Activated CD4-positive, CD25-positive, alpha-beta regulatory T cell (primary cell): ENCODE results near the gene CBLL1.

Experiments used
- DNase-seq, 4 experiments: peaks; one replicate each; lab custom pipeline; 2025; lab: John Stamatoyannopoulos, UW

The CBLL1 gene

GRCh38 chr7:107743567-107744344 lies at the start of gene CBLL1:
Gene CBLL1 (plus strand): TSS chr7:107744142. CDS start chr7:107744164, 22 bp downstream.
- DNase-seq, result peak; percentile 94 to 97 (median 96)

- DNase-seq, result no peak
Observed at GRCh38 chr7:107694386-107694785, 49.6 kb upstream of the CBLL1 start.

DNA sequence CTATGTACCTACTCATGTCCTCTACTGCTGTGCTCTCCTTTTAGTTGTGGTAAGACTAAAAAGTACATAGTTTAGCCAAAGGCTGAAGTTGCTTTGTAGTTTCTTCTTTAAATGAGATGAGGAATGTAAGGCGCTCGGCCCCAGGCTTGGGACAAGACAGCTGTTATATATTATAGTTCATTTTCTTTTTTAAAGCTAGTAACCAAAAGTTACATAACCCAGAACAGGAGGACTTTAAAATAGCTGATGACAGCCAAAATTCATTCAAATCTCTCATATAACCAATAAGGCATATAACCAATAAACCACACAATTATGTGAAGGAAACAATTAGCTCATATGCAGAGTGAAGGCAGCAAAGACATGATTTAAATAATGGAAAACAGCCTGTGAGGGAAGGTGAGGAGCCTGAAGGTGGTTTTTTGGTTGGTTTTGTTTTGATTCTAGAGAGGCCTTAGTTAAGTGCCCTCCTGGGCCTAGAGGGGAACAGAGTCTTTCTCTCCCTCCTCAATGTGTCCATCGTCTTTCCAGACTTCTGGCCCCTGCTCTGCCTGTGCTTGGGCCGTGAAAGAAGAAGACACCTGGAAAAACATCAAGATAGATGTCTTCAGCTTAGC lies 47.5 kb upstream of the CBLL1 start:
- no peak for DNase-seq

DNA sequence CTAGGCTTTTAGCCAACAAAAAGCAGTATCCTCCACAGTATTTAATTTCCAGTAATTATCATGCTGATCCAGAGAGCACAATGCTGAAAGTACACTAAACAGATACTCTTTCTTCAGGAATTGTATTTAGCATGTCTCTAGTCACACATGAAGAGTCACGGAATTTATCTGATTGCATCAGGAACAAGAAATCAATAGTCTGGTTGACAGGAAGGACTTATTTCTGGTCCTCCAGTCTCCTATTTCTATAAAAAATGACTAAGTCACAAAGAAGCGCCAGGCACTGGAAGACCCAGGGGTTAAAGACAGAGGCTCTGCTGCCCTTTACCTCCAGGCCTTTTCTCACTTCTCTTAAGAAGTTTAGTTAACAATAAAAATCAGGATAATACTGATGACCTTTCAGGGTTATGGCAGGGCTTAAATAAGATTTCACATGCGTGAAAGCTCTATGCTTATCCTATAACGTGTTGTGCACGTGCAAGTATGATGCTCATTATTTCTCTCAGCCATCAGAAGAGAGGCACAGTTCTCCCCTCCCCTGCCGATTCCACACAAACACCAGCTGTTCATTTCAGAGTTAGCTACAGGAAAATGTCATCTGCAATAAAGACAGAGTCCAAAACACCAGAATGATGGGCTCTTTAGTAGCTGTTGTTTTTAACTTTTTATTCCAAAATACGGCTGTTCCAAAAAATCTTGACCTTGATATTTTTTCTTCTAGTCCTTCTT lies 46.5 kb upstream of the CBLL1 start:
- no peak for DNase-seq

DNA sequence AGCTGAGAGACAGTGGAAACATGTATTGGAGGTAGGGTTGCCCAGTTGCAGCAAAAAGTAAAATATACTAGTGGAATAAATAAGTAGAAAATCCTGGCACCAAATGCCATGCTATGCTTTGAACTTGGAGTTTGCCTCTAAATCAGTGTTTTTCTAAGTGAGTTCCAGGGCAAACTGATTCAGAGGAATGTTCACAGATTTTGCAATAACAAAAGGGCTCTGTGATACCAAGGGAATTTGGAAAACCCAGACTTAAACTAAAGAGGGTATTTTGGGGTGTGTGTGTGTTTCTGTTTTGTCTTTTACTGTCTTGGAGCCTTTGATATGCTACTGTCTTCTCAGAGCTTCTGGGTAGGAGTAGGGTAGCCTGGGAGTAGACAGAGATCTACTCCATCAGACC lies 43.4 kb upstream of the CBLL1 start:
- no peak for DNase-seq

DNA sequence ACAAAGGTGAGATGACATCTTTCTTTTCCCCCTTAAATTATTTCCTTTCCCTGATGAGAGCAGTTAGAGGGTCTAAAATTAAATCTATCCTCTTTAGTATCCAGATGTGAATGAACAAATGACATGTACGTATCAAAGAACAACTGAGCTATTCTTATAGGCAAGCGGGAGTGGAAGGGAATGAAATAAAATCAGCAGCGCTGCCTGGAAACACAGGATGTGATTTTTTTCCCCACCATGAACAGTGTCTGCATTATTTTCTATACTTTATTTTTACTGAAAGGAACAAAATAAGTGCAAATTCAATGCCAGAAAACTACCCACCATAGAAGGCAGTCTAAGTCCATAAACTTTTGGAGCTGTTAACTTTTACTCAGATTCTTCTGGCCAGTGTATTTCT lies 42.8 kb upstream of the CBLL1 start:
- no peak for DNase-seq

DNA sequence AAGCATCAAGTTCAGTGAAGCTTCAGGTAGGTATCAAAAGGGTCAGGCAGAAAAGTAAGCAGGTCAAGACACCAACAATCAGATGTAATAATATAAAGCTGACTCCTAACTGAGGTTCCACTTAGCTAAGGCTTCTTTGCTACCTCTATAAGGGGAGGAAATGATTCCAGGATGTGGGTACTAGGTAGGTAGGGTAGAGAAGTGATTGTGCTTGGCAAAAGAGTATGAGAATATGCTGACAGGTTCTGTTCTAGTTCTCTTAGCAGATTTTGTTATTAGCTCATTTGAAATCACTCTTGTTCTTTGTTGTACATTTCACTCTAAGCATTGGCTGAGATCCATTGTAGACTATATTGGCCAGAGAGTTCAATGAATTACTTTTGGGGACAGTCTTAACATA lies 40.7 kb upstream of the CBLL1 start:
- DNase-seq, result no peak

GRCh38 chr7:107703872-107704271 lies 40.1 kb upstream of the CBLL1 start:
- no peak for DNase-seq

GRCh38 chr7:107708956-107709355 lies 35.0 kb upstream of the CBLL1 start:
- DNase-seq, result no peak

- DNase-seq, result no peak
Observed at GRCh38 chr7:107711301-107711700, 32.6 kb upstream of the CBLL1 start.

DNA sequence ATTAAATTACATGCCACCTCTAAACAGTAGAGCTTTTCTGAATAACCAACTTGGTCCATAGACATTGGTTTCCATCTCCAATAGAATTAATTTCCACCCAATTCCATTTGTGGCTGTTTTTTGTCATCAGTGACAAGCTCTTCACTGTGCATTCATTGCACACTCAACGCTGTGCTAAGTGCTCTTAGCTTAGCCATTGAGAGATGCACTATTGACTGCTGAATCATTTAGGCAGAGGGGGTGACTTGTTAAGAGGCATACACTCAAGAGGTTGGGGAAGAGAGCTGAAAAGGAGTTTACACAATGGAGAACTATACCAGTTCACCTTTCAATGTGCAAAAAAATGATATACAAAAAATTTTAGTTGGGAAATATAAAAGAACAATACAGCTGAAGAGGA lies 31.9 kb upstream of the CBLL1 start:
- DNase-seq, result no peak

DNA sequence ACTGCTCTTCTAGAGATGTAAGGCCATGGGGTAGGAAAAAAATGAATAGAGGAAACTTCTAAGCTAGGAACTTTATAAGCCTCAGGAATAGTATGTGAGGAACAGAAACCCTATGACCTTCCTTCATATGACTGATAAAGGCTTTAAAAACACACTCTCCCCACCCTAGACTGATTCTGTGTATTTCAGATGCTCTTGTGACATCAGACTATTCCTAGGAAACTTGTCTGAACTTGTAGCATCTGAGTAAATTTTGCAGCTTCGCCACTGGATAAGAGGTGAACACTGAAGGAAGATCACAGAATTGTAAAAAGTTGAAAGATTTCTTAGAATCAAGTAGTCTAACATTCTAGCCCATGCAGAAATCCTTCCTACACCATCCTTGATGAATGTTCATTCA lies 31.0 kb upstream of the CBLL1 start:
- DNase-seq, result no peak

- DNase-seq, result no peak
Observed at GRCh38 chr7:107715531-107715930, 28.4 kb upstream of the CBLL1 start.

DNA sequence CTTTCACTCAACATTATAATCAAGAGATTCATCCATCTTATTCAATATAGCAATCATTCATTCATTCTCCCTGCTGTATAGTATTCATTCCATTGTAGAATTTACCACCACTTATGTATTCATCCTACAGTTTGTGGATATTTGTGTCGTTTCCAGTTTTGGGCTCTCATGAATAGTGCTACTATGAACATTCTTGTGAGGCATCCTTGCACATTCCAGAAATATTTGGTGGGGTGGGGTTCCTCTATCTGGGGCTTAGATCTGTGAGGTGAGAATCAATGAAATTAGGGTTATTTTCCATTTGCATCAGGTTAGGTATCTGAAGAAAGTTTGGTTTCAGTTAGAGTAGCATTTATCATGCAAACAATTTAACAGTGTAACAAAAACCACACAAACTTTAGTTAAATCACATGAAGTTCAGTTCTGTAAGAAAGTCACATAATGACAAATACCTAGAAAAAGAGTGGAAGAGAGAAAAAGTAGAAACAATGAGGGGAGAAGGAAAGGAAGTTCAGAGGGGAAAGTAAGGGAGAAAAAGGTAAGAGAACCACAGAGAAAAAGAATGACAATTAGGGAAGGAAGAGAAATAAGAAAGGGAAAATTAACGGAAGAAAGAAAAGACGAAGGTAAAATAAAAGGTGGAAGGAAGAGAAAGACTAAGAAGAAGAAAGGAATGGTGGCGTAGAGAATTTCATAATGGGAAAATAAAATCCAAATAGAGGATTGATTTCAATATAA lies 25.3 kb upstream of the CBLL1 start:
- DNase-seq, result no peak

DNA sequence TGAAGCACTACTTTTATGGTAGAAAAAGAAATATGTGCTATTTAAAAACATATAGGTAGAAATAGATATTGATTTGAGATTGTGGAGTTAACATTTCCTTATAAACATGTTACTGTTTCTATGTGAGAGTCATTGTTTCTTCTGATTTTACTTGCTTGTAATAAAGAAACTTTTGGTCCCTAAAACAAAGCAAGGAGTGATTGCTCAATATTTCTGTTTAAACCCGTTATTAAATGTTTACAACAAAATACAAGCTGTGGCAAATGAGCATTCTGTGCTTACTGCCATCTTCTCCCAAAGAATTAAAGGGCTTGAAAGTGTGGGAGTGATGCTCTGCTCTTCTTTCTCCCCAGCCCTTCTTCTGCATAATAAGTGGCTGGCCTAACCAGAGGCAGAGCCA lies 22.7 kb upstream of the CBLL1 start:
- no peak for DNase-seq

DNA sequence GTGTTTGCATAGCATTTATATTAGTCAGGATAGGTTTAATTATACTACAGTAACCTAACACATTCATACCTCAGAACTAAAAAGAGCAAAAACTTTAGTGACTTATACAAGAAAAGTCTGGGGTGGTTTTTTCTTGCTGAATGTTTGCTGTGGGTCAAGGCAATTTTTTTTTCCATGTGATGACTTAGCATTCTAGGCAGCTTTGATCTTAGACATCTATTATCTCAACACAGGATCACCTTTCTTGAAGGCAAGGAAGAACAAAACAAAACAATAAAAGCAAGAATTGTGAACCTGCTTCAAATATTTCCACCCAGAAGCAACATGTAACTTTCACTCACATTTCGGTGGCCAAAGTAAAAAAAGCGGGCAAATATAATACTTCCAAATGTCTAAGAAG lies 20.7 kb upstream of the CBLL1 start:
- no peak for DNase-seq

- peak; percentile 1 to 14 (median 6) for DNase-seq
Observed at GRCh38 chr7:107725138-107725740, 18.7 kb upstream of the CBLL1 start.

- DNase-seq, result no peak
Observed at GRCh38 chr7:107726356-107727130, 17.4 kb upstream of the CBLL1 start.

DNA sequence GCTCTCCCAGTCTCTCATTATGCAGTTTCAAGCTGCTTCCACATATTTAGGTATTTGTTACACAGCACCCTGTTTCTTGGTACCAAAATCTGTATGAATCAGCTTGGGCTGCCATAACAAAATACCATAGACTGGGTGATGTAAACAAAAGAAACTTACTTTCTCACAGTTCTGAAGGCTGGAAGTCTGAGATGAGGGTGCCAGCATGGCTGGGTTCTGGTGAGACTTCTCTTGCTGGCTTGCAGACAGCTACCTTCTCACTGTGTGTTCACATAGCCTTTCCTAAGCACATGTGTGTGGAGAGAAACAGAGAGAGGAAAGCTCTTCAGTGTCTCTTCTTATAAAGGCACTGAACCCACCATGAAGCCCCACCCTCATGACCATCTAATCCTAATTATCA lies 15.7 kb upstream of the CBLL1 start:
- DNase-seq, result no peak

- DNase-seq, result peak; percentile 48 to 67 (median 57)
Observed at GRCh38 chr7:107742678-107743566, 1.0 kb upstream of the CBLL1 start.
